HEK293 (cell line): ENCODE measurements around the gene NHERF2.

Experiments
- GLI2 ChIP-seq: fragments of 450-650 bp; formaldehyde crosslinking; IDR thresholded peaks from 2 replicates; pipeline ENCODE4; 2017; ENCODE audit warnings: missing biosample characterization, missing genetic modification characterization, low read depth, borderline replicate concordance
- HOXC10 ChIP-seq: sonication (generic); formaldehyde crosslinking; IDR thresholded peaks from 2 replicates; pipeline ENCODE4 v1.8.1; 2023; ENCODE audit warnings: mild to moderate bottlenecking, missing genetic modification reagents
- KLF16 ChIP-seq: fragments of 450-650 bp; formaldehyde crosslinking; IDR thresholded peaks from 2 replicates; pipeline ENCODE4 v1.5.1; 2017; ENCODE audit warnings: missing biosample characterization, missing genetic modification characterization
- KLF7 ChIP-seq: fragments of 450-650 bp; formaldehyde crosslinking; IDR thresholded peaks from 2 replicates; pipeline ENCODE4 v1.5.1; 2016; ENCODE audit warnings: missing biosample characterization, missing genetic modification characterization, borderline replicate concordance
- SCRT1 ChIP-seq: fragments of 450-650 bp; formaldehyde crosslinking; IDR thresholded peaks from 2 replicates; pipeline ENCODE4 v1.5.1; 2016; ENCODE audit warnings: missing biosample characterization, missing genetic modification characterization, borderline replicate concordance
- SP2 ChIP-seq: fragments of 450-650 bp; formaldehyde crosslinking; IDR thresholded peaks from 2 replicates; pipeline ENCODE4 v1.5.1; 2016; ENCODE audit warnings: missing biosample characterization, missing genetic modification characterization
- SP3 ChIP-seq: fragments of 450-650 bp; formaldehyde crosslinking; IDR thresholded peaks from 2 replicates; pipeline ENCODE4 v1.5.1; 2016; ENCODE audit warnings: missing biosample characterization, missing genetic modification characterization
- YY1 ChIP-seq: fragments of 450-650 bp; formaldehyde crosslinking; IDR thresholded peaks from 2 replicates; pipeline ENCODE4 v1.5.1; 2018; ENCODE audit warnings: missing biosample characterization, missing genetic modification characterization
- ZBTB8A ChIP-seq: fragments of 450-650 bp; formaldehyde crosslinking; IDR thresholded peaks from 2 replicates; pipeline ENCODE4 v1.5.1; 2016; ENCODE audit warnings: missing biosample characterization, missing genetic modification characterization
- ZEB2 ChIP-seq: fragments of 450-650 bp; formaldehyde crosslinking; IDR thresholded peaks from 2 replicates; pipeline ENCODE4 v1.5.1; 2016; ENCODE audit warnings: missing biosample characterization, missing genetic modification characterization
- ZFP41 ChIP-seq: fragments of 450-650 bp; formaldehyde crosslinking; IDR thresholded peaks from 2 replicates; pipeline ENCODE4 v1.5.1; 2016; ENCODE audit warnings: missing biosample characterization, missing genetic modification characterization, borderline replicate concordance
- ZFP69B ChIP-seq: fragments of 450-650 bp; formaldehyde crosslinking; IDR thresholded peaks from 2 replicates; pipeline ENCODE4 v1.5.1; 2016; ENCODE audit warnings: missing biosample characterization, missing genetic modification characterization
- ZNF10 ChIP-seq: fragments of 450-650 bp; formaldehyde crosslinking; IDR thresholded peaks from 2 replicates; pipeline ENCODE4 v1.5.1; 2017; ENCODE audit warnings: missing biosample characterization, missing genetic modification characterization
- ZNF132 ChIP-seq: fragments of 450-650 bp; formaldehyde crosslinking; IDR thresholded peaks from 2 replicates; pipeline ENCODE4 v1.5.1; 2017; ENCODE audit warnings: missing biosample characterization, missing genetic modification characterization, borderline replicate concordance
- ZNF2 ChIP-seq: fragments of 450-650 bp; formaldehyde crosslinking; IDR thresholded peaks from 2 replicates; pipeline ENCODE4 v1.5.1; 2016; ENCODE audit warnings: missing biosample characterization, missing genetic modification characterization
- ZNF223 ChIP-seq: fragments of 450-650 bp; formaldehyde crosslinking; IDR thresholded peaks from 2 replicates; pipeline ENCODE4 v1.5.1; 2016; ENCODE audit warnings: missing biosample characterization, missing genetic modification characterization
- ZNF23 ChIP-seq: fragments of 450-650 bp; formaldehyde crosslinking; IDR thresholded peaks from 2 replicates; pipeline ENCODE4 v1.5.1; 2016; ENCODE audit warnings: missing biosample characterization, missing genetic modification characterization, borderline replicate concordance
- ZNF248 ChIP-seq: fragments of 450-650 bp; formaldehyde crosslinking; IDR thresholded peaks from 2 replicates; pipeline ENCODE4 v1.5.1; 2017; ENCODE audit warnings: missing biosample characterization, missing genetic modification characterization
- ZNF274 ChIP-seq, 2 experiments: fragments of 200-500 bp in 1 of 2; fragments of 450-650 bp in 1 of 2; sonication (Bioruptor generic) in 1 of 2; formaldehyde crosslinking in 1 of 2; IDR thresholded peaks; 2 replicates each; pipeline versions ENCODE4 v1.5.1 to v1.6.1; 2014 to 2016; ENCODE audit warnings: borderline replicate concordance in 1 of 2, inconsistent platforms in 1 of 2, low read length in 1 of 2, missing biosample characterization in 1 of 2, missing genetic modification characterization in 1 of 2
- ZNF292 ChIP-seq: fragments of 450-650 bp; formaldehyde crosslinking; IDR thresholded peaks from 2 replicates; pipeline ENCODE4 v1.5.1; 2016; ENCODE audit warnings: low read depth, missing biosample characterization, missing genetic modification characterization, borderline replicate concordance
- ZNF37A ChIP-seq: fragments of 450-650 bp; IDR thresholded peaks from 2 replicates; pipeline ENCODE4 v1.5.1; 2018; ENCODE audit warnings: missing biosample characterization, missing genetic modification characterization
- ZNF529 ChIP-seq: fragments of 450-650 bp; formaldehyde crosslinking; IDR thresholded peaks from 2 replicates; pipeline ENCODE4 v1.5.1; 2017; ENCODE audit warnings: missing genetic modification characterization, missing biosample characterization; ENCODE audit not compliant: insufficient replicate concordance
- ZNF544 ChIP-seq: fragments of 450-650 bp; formaldehyde crosslinking; IDR thresholded peaks from 2 replicates; pipeline ENCODE4 v1.5.0; 2017; ENCODE audit warnings: missing biosample characterization, missing genetic modification characterization
- ZNF76 ChIP-seq: fragments of 450-650 bp; formaldehyde crosslinking; IDR thresholded peaks from 2 replicates; pipeline ENCODE4; 2016; ENCODE audit warnings: low read depth, missing biosample characterization, missing genetic modification characterization, borderline replicate concordance
- ZSCAN30 ChIP-seq: fragments of 450-650 bp; IDR thresholded peaks from 2 replicates; pipeline ENCODE4 v1.5.1; 2018; ENCODE audit warnings: missing biosample characterization, mild to moderate bottlenecking, missing genetic modification characterization, moderate library complexity
- TF ChIP-seq, protein P1 (sequence below): fragments of 450-650 bp; formaldehyde crosslinking; IDR thresholded peaks from 2 replicates; pipeline ENCODE4 v1.5.1; 2016; ENCODE audit warnings: missing biosample characterization, missing genetic modification characterization
- TF ChIP-seq, protein P2 (sequence below): fragments of 450-650 bp; formaldehyde crosslinking; IDR thresholded peaks from 2 replicates; pipeline ENCODE4 v1.5.1; 2016; ENCODE audit warnings: missing biosample characterization, missing genetic modification characterization
- TF ChIP-seq, protein P3 (sequence below): fragments of 450-650 bp; IDR thresholded peaks from 2 replicates; pipeline ENCODE4 v1.5.1; 2018; ENCODE audit warnings: missing biosample characterization, missing genetic modification characterization
- TF ChIP-seq, protein P4 (sequence below): fragments of 450-650 bp; formaldehyde crosslinking; IDR thresholded peaks from 2 replicates; pipeline ENCODE4 v1.5.1; 2016; ENCODE audit warnings: missing biosample characterization, missing genetic modification characterization
- TF ChIP-seq, protein P5 (sequence below): fragments of 450-650 bp; formaldehyde crosslinking; IDR thresholded peaks from 2 replicates; pipeline ENCODE4 v1.5.1; 2016; ENCODE audit warnings: missing biosample characterization, missing genetic modification characterization

The NHERF2 gene

DNA sequence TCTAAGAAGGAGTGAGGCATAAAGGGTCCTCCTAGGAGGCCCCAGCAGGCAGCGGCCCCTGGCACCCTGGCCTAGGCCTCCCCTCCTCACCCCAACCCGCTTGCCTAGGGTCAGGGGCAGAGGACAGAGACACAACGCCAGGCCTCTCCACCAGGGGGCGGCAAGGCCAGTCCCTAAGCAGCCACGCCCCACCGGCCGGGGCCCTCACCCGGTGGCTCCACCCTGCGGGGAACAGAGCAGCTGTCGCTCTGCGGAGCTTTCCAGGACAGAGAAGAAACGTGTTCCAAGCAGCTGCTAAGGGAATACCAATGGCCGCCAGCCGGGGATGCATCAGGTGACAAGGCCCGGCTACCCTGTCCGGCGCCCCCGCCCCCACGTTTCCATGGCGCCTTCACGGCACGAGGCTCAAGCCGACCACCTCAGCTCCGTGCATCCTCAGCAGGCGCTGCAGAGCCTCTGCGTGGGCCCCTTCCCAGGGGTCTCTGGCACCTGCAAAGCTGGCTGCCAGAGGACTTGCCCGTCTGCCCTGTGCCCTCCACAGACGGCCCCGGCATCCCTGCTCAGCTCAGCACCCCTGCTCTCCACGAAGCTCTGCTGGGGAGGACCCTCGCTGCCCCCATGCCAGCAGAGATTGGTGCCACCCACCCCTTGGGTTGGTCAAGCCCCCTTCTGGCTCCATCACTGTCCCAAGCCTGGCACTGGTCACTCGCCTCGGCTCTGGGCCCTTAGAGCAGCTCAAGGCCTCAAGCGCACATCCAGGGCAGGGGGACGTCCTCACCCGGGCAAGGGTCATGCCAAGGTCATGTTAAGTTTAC lies 22.7 kb upstream of the NHERF2 start (continued):
- TF ChIP-seq, protein P1, sequence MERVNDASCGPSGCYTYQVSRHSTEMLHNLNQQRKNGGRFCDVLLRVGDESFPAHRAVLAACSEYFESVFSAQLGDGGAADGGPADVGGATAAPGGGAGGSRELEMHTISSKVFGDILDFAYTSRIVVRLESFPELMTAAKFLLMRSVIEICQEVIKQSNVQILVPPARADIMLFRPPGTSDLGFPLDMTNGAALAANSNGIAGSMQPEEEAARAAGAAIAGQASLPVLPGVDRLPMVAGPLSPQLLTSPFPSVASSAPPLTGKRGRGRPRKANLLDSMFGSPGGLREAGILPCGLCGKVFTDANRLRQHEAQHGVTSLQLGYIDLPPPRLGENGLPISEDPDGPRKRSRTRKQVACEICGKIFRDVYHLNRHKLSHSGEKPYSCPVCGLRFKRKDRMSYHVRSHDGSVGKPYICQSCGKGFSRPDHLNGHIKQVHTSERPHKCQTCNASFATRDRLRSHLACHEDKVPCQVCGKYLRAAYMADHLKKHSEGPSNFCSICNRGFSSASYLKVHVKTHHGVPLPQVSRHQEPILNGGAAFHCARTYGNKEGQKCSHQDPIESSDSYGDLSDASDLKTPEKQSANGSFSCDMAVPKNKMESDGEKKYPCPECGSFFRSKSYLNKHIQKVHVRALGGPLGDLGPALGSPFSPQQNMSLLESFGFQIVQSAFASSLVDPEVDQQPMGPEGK: peak; percentile 72
- no peak for TF ChIP-seq ZNF292 (tag by site-specific recombination)
- no peak for TF ChIP-seq ZFP41 (tag by site-specific recombination)
- TF ChIP-seq ZNF274 (IDR thresholded peaks at IDR 0.05; ENCODE audit: low read length): no peak
- TF ChIP-seq ZNF274 (tag by site-specific recombination; IDR thresholded peaks at IDR 0.05; ENCODE audit: borderline replicate concordance): no peak
- no peak for TF ChIP-seq ZNF37A
- TF ChIP-seq, protein P2, sequence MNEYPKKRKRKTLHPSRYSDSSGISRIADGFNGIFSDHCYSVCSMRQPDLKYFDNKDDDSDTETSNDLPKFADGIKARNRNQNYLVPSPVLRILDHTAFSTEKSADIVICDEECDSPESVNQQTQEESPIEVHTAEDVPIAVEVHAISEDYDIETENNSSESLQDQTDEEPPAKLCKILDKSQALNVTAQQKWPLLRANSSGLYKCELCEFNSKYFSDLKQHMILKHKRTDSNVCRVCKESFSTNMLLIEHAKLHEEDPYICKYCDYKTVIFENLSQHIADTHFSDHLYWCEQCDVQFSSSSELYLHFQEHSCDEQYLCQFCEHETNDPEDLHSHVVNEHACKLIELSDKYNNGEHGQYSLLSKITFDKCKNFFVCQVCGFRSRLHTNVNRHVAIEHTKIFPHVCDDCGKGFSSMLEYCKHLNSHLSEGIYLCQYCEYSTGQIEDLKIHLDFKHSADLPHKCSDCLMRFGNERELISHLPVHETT (tag by site-specific recombination): no peak
- no peak for TF ChIP-seq ZNF248
- TF ChIP-seq ZSCAN30 (tag by site-specific recombination): peak; percentile 90
- no peak for TF ChIP-seq ZNF544
- TF ChIP-seq ZNF10 (tag by site-specific recombination): peak; percentile 94
- TF ChIP-seq ZNF2: peak; percentile 37; the same call in 1 of the 2 replicates
- TF ChIP-seq, protein P3, sequence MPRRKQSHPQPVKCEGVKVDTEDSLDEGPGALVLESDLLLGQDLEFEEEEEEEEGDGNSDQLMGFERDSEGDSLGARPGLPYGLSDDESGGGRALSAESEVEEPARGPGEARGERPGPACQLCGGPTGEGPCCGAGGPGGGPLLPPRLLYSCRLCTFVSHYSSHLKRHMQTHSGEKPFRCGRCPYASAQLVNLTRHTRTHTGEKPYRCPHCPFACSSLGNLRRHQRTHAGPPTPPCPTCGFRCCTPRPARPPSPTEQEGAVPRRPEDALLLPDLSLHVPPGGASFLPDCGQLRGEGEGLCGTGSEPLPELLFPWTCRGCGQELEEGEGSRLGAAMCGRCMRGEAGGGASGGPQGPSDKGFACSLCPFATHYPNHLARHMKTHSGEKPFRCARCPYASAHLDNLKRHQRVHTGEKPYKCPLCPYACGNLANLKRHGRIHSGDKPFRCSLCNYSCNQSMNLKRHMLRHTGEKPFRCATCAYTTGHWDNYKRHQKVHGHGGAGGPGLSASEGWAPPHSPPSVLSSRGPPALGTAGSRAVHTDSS (tag by site-specific recombination): no peak
- peak; percentile 65 for TF ChIP-seq SP3 (tag by site-specific recombination)
- peak; percentile 94 for TF ChIP-seq KLF7 (tag by site-specific recombination)
- no peak for TF ChIP-seq HOXC10 (CRISPR knock-in tag)
- TF ChIP-seq, protein P4, sequence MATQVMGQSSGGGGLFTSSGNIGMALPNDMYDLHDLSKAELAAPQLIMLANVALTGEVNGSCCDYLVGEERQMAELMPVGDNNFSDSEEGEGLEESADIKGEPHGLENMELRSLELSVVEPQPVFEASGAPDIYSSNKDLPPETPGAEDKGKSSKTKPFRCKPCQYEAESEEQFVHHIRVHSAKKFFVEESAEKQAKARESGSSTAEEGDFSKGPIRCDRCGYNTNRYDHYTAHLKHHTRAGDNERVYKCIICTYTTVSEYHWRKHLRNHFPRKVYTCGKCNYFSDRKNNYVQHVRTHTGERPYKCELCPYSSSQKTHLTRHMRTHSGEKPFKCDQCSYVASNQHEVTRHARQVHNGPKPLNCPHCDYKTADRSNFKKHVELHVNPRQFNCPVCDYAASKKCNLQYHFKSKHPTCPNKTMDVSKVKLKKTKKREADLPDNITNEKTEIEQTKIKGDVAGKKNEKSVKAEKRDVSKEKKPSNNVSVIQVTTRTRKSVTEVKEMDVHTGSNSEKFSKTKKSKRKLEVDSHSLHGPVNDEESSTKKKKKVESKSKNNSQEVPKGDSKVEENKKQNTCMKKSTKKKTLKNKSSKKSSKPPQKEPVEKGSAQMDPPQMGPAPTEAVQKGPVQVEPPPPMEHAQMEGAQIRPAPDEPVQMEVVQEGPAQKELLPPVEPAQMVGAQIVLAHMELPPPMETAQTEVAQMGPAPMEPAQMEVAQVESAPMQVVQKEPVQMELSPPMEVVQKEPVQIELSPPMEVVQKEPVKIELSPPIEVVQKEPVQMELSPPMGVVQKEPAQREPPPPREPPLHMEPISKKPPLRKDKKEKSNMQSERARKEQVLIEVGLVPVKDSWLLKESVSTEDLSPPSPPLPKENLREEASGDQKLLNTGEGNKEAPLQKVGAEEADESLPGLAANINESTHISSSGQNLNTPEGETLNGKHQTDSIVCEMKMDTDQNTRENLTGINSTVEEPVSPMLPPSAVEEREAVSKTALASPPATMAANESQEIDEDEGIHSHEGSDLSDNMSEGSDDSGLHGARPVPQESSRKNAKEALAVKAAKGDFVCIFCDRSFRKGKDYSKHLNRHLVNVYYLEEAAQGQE (tag by site-specific recombination): peak; percentile 53; the same call in 1 of the 2 replicates
- peak; percentile 25; the same call in 1 of the 2 replicates for TF ChIP-seq ZBTB8A (tag by site-specific recombination)
- TF ChIP-seq, protein P5, sequence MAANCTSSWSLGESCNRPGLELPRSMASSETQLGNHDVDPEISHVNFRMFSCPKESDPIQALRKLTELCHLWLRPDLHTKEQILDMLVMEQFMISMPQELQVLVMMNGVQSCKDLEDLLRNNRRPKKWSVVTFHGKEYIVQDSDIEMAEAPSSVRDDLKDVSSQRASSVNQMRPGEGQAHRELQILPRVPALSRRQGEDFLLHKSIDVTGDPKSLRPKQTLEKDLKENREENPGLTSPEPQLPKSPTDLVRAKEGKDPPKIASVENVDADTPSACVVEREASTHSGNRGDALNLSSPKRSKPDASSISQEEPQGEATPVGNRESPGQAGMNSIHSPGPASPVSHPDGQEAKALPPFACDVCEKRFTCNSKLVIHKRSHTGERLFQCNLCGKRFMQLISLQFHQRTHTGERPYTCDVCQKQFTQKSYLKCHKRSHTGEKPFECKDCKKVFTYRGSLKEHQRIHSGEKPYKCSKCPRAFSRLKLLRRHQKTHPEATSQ: no peak
- peak; percentile 29; the same call in 1 of the 2 replicates for TF ChIP-seq SCRT1 (tag by site-specific recombination)
- TF ChIP-seq ZNF76 (tag by site-specific recombination): no peak
- TF ChIP-seq ZFP69B (tag by site-specific recombination): peak; percentile 58; the same call in 1 of the 2 replicates
- TF ChIP-seq ZNF529 (tag by site-specific recombination): no peak
- TF ChIP-seq GLI2: no peak
- TF ChIP-seq ZNF132 (tag by site-specific recombination): no peak
- peak; percentile 77 for TF ChIP-seq ZEB2 (tag by site-specific recombination)
- TF ChIP-seq ZNF23 (tag by site-specific recombination): no peak
- peak; percentile 87 for TF ChIP-seq KLF16 (tag by site-specific recombination)
- TF ChIP-seq SP2 (tag by site-specific recombination): peak; percentile 29; the same call in 1 of the 2 replicates
- TF ChIP-seq ZNF223 (tag by site-specific recombination): no peak
- TF ChIP-seq YY1 (tag by site-specific recombination): peak; percentile 72
